ENCODE data around the gene MKNK2.

DNA sequence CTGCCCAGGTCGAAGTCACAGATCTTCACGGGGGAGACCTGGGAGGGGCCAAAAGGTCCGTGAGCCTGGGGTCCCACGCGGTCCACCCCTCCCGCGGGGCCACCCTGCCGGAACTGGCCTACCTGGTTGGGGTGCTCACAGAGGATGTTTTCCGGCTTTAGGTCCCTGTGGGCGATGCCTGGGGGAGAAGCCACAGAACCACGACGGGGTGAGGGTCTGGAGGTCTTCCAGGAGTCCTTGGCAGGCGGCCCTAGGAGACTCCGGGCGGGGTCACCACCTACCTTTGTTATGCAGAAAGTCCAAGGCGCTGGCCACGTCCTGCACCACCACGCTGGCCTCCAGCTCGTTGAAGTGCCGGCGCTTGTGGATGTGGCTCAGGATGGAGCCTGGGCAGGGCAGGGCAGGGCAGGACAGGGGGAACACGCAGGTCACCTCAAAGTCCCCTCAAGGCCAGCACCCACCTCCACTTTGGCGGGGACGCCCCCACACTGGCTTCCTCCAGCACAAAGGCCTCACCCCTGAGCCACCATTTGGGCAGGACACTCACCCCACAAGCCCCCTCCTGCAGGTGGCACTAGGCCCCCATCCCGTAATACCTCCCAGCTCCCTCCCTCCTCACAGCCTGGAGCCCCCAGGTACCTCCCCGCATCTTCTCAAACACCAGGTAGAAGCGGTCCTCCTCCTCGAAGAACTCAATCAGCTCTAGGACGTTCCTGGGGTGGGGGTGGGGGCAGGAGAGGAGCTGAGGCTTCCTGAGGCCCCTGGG, 8.4 kb downstream of the MKNK2 start:
- TF ChIP-seq FOXP2 (optimal IDR thresholded peaks at IDR 0.05; ENCODE audit: control extremely low read depth, extremely low read length, insufficient read depth) (no peak), POLR2AphosphoS5 (IDR thresholded peaks at IDR 0.05; ENCODE audit: borderline replicate concordance, low read depth, low read length) (no peak), EZH2 (IDR thresholded peaks at IDR 0.05) (no peak)

Measured in SK-N-MC (cell line).